DMS114 treated with DMSO at 0.1 percent for 48 hours (cell line): Measurements from ENCODE around the gene C1orf116.

Experiments used
- DNase-seq: peaks from one replicate; lab custom pipeline; 2025; ENCODE audit not compliant: unreplicated experiment; lab: John Stamatoyannopoulos, UW

C1orf116 gene

DNA sequence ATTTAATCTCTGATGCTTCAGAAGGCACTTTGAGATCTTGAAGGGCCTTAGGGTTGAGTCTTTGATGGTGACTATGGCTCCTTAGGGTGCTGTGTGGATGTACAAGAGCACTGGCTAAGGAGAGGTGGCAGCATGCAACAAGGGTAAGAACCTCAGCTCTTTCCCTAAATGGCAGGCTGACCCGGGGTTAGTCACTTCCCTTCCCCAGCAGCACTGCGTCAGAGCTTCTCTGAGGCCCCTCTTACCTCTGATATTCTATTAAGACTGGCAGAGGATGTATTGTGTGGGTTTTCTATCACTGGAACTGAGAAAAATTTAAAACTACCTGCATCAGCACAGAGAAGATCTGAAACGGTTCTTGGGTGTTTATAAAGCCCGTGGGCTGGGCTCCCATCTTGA is 11.8 kb downstream of the C1orf116 start:
- no peak for DNase-seq

DNA sequence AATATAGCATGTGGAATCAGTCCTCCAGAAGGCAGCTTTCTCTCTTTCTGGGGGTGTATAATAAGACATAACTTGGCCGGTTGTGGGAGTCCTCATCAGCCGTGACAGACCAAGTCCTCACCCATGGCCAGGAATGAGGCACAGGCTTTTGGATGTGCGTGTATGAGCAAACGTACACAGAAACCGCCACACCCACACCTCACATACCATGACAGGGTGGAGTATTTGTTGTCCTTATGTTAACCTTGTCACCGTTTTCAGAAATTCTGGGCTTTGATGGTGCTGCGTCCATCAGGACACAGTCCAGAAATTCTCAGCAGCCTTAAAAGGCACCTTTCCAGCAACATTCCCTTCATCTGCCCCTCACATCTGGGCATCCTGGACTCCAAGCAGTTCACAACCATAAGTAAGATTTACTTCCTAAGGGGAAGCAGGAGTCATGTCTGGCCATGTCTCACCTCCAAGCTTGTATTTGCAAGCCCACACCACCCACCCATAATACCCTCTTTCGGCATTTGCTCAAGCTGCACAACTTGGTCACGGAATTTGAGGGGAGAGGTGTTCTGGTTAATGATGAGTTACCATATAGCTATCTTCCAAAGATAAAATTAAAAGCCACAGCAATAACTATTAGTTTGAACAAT is 12.4 kb downstream of the C1orf116 start:
- no peak for DNase-seq

DNA sequence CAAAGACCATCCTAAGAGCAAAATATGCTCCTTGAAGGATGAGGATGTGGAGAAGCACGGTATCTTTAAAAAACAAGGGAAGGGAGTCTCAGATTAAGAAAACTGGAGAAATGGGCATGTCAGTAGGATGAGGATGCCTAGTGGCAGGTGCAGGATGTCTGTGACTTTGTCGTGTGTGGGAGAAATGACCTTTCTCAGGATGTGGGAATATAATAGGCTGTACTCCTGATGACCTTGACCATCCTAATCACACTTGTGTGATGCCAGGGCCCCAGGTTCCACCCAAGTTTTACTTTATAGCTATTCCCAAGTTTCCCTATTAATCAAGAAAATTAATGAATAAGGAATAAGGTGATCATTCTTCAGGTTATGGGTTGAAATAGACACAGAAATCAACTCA is 12.9 kb downstream of the C1orf116 start:
- no peak for DNase-seq

DNA sequence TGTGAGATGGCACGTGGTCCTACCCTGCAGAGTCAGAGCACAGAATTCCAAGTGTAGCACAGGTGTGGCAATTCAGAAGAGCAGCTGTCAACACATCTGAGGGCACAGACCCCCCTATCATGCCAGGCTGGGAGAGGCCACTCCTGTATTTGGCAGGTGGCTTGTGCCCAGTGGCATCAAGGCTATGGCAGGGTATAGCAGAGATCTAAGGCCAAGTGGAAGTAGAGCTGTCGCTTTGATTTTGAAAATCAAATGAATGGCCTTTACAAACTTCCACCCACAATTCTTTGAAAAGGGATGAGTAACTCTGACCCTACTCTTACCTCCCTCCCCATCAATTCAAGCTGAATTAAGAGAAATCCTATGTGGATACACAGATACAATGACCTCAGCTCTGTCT is 13.4 kb downstream of the C1orf116 start:
- no peak for DNase-seq

DNA sequence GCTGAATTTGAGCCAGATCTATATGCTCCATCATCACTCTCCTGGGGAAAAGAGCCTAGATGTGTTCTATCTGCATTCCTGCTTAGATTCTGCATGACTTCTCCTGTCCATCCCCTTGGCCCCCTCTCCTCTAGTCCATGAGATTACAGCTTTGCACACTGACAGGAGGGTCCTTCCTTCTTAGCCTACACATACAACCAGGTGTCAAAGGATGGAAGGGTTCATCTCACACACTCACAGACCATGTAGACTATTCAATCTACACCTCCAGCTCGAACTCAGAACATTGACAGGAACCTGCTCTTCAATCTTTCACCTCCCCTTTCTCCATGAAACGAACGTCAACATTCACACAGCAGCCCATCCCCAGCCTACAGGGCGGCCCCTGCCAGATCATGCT is 13.8 kb downstream of the C1orf116 start:
- DNase-seq, result no peak

DNA sequence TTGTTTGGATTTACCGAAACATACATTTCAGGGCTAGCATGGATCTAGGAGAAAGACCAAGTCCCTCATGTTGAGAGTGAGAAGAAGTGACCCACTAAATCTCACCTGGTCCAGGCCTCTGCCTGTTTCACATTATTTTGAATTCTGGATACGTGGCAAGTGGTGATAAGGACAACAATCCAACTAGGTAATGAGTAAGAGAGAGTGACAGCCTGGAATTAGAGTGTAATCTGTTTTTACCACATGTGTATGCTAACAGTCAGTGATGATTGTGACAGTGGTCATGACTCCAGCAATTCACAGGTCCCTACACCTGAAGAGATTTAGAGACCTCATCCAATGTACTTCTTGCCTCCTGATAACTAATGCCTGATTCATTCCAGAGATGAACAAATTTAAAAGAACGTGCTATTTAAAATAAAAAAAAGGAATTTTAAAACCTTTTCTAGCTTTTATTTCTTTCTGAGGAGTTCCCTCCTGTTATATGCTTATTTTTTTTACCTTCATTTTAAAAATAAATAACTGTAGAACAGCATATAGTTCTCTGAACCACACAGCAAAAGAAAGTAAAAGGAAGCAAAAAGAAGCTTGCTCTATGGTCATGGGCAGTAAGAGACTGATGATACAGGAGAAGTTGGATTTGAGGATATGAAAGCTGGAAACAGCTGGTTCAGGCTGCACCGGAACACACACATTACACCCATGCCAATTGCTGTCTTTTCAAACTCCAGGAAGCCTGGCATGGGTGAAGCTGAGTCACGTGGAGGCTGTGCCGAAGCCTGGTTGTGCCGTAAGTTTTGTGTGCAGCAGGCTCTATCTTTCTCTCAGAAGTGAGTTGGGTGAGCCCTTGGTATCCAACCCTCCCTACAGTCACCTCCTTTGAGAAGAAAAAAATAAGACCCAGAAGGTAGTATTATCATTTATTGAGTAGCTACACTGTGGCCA is 14.7 kb downstream of the C1orf116 start:
- DNase-seq, result no peak

DNA sequence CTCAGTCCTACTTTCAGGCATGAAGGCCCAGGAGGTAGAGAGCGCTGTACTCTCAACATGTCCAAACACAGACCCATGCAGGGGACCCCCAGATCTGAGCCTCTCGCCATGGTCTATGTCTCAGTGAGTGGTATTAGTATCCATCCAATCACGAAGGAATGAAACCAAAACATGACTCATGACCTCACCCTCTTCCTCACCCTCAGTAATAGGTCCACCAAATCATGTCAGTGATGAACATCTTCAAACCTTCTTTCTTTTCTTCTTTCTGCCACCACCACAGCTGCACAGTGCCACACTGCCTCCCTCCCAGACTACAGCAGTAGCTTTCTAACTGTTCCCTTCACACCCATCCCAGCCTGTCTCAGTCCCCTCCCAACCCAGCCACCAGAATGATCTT is 16.8 kb downstream of the C1orf116 start:
- no peak for DNase-seq

DNA sequence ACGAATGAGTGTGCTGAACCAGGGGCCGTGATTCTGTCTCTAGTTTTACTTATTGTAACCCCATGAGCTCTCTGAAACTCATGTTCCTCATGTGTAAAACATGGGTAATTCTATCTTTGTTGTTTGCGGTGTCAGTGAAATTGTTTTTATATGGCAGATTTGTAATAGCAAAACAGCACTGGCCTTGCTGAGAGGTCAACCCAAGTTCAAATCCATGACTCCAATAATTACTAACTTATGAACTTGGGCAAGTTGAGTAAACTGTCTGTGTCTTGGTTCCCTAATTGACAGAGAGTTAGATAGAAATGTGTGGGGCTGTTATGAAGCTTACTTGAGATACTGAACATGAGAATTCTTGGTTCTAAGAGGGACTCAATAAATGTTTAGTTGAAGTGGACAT is 17.8 kb downstream of the C1orf116 start:
- no peak for DNase-seq

DNA sequence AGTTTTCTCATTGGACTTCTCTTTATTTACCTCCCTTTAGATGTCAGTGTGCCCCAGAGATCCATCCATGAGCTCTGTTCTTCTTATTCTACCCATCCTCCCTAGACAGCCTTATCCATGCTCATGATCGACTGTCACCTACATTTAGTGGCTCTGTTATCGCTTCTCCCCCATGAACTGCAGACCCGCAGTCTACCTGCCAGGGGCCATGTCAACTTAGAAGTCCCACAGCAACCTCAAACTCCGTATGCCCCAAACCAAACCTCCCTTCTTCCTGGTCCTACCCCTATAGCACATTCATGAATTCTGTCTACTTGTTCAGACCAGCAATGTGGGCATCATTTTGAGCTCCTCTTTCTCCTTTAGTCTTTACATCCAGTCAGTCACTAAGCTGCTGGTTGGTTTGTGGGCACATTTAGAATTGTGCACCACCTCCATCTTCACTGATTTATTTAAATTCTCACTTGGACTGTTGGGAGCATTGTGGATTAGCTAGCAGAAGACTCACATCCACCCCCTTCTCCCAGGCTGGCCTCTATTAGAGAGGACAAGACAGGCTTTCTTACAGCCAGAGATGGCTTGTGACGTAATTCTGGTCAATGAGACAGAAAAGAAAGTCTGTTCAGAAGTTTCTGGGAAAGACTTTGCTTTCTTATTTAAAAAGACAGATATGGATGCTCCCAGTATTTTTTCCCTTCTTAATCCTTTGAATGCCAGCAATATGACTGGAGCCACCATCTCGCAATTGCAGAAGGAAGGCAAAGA is 19.1 kb downstream of the C1orf116 start:
- DNase-seq, result no peak

DNA sequence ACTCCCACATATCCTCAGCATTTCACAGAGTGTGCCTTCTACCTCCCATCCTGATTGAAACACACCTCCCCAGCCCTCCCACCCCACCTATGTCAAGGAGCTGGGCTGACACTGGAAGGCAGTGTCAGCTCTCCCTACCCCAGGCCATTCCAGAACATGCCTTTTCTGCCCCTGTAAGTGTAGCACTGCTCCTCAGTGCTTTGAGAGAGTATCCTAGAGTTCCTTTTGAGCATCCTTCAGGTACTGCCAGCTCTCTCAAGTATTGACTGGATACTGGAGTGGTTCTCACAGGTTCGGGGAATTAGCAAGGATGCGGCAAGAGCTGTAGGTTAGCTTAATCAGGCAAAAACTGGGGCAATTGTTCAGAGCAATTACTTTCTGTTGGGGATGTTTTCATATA is 21.8 kb downstream of the C1orf116 start:
- no peak for DNase-seq

DNA sequence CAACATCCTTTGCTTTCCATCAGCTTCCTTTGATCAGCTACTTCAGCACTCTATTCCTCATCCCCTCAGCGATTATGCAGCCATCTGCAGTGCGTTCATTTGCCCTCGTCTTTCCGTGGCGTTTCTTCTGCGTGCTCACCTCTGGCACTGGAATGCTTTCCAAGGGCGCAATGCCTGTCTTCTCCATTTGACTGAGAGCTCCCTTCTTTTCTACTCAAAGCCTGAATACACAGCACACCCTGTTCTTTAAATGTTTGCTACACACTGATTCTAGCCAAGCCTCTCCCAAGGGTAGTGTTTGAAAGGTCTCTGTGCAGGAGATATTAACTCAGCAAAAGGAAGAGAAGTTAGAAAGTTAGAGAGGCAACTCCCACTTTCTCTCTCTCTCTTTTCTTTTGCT is 22.6 kb downstream of the C1orf116 start:
- DNase-seq, result no peak

DNA sequence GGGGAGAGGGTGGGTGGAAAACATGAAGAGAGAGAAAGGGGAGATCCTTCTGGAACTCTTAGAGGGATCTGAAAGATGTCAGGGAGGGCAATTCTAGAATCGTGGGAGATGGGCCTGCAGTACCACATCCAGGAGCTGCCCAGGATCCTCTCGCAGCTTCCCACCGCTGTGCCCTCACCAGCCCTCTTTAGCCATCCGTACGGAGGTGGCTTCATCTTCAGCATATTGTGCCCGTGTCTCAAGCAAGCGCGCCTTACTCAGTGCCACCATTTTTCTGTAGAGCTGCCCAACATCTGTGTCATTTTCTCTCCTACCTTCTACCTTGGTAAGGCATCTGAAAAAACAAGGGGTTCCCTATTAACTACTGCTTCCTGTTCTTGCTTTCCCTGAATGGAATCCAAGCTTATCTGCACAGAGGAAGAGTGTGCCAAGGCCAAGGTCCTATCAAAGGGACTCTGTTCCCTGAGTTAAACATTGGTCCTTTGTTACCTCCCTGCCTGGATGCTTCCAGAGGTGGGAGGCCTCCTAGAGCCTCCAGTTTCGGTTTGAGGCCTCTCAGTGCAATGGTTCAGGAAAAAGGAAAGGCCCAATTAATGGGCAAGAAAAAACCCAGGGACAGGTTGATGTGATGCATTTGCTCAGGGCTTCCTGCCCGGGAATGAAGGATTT is 23.2 kb downstream of the C1orf116 start:
- DNase-seq, result no peak

DNA sequence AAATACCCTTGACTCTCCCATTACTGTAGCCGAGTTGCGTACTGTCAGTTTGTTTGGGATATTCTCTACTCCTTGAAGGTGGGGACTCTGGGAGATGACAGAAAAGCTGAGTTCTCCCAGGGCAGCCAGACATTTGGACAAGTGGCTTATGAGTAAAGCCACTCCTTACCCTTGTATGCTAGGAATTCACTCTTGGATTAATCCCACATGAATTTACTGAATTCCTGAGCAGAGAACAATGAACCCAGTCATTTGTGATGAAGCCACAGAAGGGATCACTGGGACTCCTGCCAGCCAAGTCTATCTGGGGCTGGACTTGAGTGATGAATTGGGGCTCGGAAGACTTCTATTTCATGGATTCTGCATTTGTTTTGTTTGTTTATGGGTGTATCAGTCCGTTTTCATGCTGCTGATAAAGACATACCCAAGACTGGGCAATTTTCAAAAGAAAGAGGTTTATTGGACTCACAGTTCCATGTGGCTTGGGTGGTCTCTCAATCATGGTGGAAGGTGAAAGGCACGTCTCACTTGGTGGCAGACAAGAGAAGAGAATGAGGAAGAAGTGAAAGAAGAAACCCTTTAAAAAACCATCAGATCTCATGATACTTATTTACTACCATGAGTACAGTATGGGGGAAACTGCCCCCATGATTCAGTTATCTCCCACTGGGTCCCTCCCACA is 25.1 kb downstream of the C1orf116 start:
- DNase-seq, result no peak

DNA sequence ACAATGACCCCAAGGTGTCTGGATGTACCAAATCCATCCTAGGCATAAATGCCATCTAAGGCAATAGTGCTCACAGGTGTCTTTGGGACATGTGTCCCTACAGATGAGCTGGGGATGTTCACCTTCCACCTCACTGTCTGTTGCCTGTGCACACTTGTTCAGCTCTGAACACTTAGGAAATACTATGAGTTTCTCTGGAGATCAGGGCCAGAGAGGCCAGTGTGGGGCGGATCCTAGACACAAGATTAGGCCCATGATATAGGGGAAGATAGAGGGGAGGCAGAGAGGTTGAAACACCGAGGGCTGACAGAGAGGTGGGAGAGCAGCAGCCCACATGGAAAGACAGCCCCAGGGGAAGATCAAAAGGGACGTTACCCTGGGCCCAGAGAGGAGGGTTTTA is 25.6 kb downstream of the C1orf116 start:
- DNase-seq, result no peak

DNA sequence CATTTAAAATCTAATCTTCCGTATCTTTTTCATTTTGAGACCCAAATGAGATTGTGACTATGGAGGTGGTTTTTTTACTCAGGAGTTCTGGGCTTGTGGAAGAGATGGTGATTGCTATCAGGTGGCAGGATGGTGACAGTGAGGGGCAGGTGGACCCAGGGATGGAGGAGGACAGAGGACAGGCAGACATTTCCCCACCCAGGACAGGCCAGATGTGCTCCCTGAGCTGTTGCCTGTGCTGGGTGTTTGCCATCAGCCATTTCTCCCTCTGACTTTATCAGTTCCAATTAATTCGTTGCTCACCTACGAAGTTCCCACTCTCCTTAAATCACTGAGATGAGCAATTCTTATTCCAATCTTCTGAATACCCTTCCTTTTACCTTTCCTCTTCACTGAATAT is 26.5 kb downstream of the C1orf116 start:
- DNase-seq, result no peak

DNA sequence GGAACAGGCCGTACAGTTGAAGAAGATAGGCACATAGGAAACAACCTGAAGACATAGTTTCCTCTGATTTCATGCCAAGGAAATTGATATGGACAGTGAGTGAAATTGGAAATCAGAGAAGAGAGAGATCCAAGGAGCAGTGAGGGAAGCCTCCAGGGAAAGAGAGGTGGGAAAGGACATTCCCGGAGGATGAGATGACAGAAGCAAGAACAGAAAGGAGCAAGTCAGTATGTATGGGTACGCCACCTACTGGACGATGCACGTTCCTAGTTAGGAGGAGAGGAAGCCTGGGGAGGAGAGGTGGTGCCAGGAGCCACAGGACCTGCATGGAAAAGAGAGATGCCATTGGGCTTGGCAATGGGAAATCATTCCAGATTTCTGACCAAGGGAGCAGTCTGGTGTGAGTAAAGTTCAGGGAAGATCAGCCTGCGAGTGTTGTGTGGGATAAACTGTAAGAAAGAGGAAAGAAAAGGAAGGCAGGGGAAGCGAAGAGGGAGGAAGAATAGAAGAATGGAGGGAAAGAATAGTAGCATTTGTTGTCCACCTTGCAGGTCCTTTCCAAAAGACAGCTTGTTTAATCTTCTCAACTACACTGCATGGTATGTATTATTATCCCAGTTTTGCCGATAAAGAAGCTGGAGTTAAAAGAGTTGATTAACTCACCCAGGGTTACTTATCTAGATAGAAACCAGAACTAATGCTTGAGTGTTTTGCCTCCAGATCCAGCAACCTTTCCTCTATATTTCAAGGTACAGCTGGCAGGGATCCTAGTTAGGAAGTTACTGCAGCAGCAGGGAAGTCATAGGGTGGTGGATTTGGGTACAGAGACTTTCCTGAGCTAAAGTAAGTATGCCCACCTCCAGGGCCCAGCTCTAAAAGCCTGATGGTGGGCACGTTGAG is 27.4 kb downstream of the C1orf116 start:
- peak; percentile 11 for DNase-seq

DNA sequence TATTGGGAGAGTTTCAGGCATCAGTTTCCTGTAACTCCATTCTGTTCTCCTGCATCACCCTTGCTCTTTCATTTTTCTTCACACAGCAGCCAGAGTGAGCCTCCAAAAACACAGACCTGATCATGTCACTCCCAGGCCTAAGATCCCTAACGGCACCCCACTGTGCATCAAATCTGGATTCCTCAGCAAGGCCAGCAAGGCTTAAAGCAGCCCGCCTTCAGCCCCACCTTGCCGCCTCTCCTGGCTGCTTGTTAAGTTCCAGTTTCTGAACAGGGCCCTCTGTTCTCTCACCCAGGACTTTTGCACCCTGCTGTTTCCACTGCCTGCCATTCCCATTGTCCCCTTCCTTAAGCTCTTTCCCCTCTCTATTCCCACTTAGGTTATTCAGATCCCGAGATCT is 29.3 kb downstream of the C1orf116 start:
- DNase-seq, result no peak

DNA sequence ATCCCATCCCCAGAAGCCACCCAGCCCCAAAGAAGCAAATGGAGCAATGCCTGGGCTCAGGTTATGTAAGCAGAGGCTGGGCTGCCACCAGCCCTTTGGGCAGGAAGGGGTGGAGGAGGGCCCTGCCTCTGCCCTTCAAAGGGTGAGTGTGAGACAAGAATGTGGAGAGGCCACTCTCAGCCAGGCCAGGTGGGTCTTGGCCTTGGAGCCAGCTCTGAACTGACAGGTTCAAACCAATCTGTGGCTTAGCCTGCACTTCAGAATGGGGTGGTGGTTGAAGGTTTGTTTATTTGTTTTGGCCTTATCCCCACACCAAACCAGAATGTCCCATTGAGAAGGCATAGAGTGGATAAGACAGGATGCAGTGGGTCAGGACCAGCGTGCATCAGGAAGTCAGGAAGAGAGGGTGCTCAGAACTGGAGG is 29.8 kb downstream of the C1orf116 start:
- no peak for DNase-seq

DNA sequence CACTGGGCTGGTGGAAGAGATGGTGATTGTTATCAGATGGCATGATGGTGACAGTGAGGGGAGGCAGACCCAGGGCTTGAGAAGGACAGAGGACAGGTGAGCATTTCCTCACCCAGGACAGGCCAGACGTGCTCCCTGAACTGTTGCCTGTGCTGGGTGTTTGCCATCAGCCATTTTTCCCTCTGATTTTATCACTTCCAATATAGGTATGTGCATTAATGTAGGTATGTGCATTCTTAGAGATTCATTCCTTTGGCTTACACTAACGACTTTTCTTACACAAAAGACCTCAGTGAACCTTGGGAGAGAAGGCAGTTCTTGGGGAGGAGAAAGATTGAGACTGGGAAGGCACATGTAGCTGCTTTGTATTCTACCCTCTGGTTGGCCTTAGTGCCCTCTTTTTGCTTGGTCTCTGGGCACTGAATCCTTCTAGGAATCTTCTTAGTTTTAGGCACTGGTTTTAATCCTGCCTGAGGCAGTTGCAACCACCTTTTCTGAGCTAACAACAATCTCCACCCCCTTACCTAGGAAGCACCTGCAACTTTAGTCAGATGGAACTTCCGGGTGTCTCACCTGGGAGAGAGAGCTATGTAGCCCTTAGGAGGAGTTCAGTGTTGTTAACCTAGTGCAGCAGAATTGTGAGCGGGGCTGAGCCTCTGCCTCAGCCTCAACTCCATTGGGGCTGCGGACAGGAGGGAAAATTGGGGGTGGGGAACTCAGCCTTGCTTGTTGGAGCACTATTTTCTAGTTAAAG is 30.9 kb downstream of the C1orf116 start:
- no peak for DNase-seq
